Activated T-cell treated with anti-CD3 and anti-CD28 coated beads for 24 hours (primary cell): ENCODE results near the gene SSTR3.
"Not testable (repeated sequence)": the region's sequence is repeated elsewhere in the genome, so short reads cannot be mapped to it uniquely, and the experiment has no call there.

ENCODE experiments used
- DNase-seq: peaks from one replicate; pipeline ENCODE4 v3.0.0-alpha.2; 2020; ENCODE audit warnings: low read depth

SSTR3 gene

GRCh38 chr22:37242395-37242918 lies 30.2 kb upstream of the SSTR3 start:
- peak; percentile 89 for DNase-seq

- DNase-seq = no peak
These were observed 29.3 kb upstream of the SSTR3 start for GRCh38 chr22:37241351-37242142.

GRCh38 chr22:37240941-37241320 lies 28.7 kb upstream of the SSTR3 start:
- DNase-seq = no peak

GRCh38 chr22:37240240-37240940 lies 28.1 kb upstream of the SSTR3 start:
- no peak for DNase-seq

- no peak for DNase-seq
These were observed 27.3 kb upstream of the SSTR3 start for GRCh38 chr22:37239336-37240239.

GRCh38 chr22:37237371-37238268 lies 25.3 kb upstream of the SSTR3 start:
- no peak for DNase-seq

- DNase-seq = no peak
These were observed 23.8 kb upstream of the SSTR3 start for GRCh38 chr22:37235897-37236607.

- DNase-seq = no peak
These were observed 22.7 kb upstream of the SSTR3 start for GRCh38 chr22:37234736-37235711.

- no peak for DNase-seq
These were observed 21.7 kb upstream of the SSTR3 start for GRCh38 chr22:37233751-37234631.

GRCh38 chr22:37233371-37233750 lies 21.1 kb upstream of the SSTR3 start:
- not testable (repeated sequence) for DNase-seq

GRCh38 chr22:37232140-37232998 lies 20.1 kb upstream of the SSTR3 start:
- no peak for DNase-seq

- DNase-seq = no peak
These were observed 19.3 kb upstream of the SSTR3 start for GRCh38 chr22:37231406-37232139.

GRCh38 chr22:37230673-37231405 lies 18.6 kb upstream of the SSTR3 start:
- DNase-seq = peak; percentile 77

- peak; percentile 90 for DNase-seq
These were observed 17.8 kb upstream of the SSTR3 start for GRCh38 chr22:37229805-37230672.
